Activated CD4-positive, CD25-positive, alpha-beta regulatory T cell treated with anti-CD3 and anti-CD28 coated beads, Interleukin-2, amount 50 U/mL, for 72 hours (primary cell): ENCODE measurements around the gene CLEC4G.

Source experiments
- DNase-seq: peaks from one replicate; pipeline ENCODE4 v3.0.0; 2021

Gene CLEC4G

DNA sequence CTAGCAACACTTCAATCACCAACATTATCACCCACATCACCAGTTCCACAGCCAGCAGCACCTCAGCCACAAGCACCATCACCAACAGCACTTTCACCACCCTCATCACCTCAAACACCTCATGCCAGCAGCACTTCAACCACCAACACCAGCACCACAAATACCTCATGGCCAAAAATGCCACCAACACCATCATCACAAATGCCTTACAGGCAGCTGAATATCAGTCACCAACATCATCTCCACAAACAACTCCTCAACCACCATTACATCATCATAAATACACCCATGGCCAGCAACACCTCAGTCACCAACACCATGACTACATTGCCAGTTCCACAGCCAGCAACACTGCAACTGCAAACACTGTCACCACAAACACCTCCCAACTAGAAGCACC is 40.4 kb downstream of the CLEC4G start:
- no peak for DNase-seq

DNA sequence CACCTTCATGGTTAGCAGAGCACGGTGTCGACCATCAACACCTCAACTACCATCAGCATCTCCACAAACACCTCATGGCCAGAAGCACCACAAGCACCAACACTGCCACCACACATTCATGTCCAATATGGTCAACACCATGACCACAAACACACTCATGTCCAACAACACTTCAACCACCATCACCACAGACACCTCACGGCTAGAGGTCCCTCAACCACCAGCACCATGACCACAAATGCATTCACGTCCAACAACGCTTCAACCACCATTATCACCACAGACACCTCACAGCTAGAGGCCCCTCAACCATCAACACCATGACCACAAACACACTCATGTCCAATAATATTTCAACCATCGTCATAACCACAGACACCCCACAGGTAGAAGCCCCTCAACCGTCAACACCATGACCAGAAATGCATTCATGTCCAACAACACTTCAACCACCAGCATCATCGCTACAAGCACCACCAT is 41.1 kb downstream of the CLEC4G start:
- no peak for DNase-seq

DNA sequence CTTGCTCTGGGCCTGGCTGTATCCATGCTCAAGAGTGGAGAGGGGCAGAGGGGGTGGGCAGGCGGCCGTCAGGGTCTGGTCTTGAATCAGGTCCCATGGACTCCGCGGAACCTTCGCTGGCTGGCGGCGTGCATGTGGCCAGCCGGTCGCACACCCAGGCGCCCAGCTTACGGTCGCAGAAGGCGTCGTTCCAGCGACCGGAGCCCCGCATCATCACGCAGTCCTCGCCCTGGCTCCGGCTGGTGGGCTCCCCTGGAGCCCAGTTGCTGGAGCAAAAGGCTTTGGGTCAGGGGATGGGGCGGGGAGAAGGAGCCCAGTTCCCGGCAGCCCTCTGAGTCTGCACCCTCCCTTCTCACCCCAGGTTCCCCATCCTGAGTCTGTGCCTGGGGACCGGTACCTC is 42.7 kb downstream of the CLEC4G start:
- DNase-seq = no peak

- no peak for DNase-seq
Measured at GRCh38 chr19:7687177-7687576, 44.7 kb downstream of the CLEC4G start.

GRCh38 chr19:7685546-7686445 is 46.1 kb downstream of the CLEC4G start:
- no peak for DNase-seq

DNA sequence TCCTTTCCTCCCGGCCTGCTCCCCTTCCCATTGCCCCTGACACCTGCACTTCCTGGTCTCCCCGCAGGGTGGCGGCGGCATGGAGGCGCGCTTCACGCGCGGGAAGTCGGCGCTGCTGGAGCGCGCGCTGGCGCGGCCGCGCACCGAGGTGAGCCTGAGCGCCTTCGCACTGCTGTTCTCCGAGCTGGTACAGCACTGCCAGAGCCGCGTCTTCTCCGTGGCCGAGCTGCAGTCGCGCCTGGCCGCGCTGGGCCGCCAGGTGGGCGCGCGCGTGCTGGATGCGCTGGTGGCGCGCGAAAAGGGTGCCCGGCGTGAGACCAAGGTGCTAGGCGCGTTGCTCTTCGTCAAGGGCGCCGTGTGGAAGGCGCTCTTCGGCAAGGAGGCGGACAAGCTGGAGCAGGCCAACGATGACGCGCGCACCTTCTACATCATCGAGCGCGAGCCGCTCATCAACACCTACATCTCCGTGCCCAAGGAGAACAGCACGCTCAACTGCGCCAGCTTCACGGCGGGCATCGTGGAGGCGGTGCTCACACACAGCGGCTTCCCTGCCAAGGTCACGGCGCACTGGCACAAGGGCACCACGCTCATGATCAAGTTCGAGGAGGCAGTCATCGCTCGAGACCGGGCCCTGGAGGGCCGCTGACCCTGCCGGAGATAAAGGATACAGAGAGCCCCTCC is 49.6 kb downstream of the CLEC4G start:
- DNase-seq = no peak

DNA sequence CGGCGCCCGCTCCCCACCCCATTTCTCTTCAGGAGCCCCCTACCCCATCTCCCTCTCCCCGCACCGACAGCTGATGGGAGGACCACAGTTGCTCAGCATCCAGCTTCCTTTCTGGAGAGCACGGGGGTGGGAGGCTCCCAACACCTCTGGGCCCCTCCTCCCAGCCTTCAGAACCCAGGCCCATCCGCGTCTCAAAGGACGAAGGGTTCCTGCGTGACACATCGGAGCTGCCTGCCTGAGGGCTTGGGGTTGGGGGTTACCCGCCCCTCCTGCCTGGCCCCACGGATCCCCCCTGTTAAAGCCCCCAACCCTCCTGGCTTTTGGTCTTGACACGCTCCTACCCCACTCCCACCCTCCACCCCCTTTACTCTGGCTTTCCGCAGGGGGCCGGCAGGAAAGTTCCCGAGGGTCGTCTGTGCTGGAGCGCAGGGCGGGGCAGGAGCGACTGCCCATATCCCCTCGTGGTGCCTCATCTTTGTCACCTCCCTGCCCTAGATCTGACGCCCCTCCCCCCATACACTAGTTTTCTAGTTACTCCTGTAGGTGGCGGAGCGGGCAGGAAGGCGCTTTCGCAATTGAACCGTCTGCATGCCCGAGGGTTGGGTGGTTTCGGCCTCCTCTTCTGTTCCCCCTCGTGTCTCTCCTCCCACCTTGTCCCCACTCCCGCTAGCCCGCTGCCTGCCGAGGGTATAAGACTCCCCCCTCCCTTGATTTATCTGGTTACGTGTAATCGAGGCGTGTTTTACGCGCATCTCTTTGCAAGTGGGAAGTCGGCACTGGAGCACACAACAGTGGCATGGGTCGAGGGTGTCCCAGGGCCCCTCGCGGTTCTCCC is 50.4 kb downstream of the CLEC4G start:
- peak; percentile 76 for DNase-seq

- peak; percentile 92 for DNase-seq
Measured at GRCh38 chr19:7680606-7681339, 51.1 kb downstream of the CLEC4G start, which contains the start of gene TRAPPC5. TSS of gene TRAPPC5 (plus strand) at chr19:7680833. CDS start at chr19:7682254, 1,421 bp downstream.

DNA sequence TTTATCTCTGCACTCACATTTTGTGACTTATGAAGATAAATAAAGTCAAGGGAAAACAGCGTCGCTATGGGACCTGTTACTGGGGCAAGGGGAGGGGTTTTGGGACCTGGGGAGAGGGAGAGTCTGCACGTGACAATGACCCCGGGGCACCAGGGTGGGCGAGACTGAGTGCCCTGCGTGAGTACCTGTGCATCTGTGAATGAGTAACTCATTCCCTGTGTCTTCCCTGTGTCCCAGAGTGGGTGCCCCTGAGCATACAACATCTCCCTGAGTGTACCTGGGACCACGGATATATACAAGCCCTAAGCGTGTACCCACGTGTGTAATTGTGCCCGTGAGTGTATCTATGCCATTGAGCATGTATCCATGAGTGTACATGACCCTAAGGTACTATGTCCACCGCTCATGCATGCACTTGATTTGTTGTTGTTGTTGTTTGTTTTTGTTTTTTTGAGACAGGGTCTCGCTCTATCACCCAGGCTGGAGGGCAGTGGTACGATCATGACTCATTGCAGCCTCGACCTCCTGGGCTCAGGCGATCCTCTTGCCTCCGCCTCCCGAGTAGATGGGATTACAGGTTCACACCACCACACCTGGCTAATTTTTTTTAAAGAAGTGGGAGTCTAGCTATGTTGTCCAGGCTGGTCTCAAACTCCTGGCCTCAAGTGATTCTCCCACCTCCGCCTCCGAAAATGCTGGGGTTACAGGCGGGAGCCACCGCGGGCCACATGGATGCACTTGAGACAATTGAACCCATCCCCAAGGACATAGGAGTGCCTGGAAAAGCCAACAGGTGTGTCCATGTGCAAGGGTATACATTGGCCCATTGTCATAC is 51.9 kb downstream of the CLEC4G start:
- no peak for DNase-seq

GRCh38 chr19:7678971-7679751 is 52.7 kb downstream of the CLEC4G start:
- DNase-seq = peak; percentile 55
